ENCODE results near the gene PPM1A.

Gene PPM1A

DNA sequence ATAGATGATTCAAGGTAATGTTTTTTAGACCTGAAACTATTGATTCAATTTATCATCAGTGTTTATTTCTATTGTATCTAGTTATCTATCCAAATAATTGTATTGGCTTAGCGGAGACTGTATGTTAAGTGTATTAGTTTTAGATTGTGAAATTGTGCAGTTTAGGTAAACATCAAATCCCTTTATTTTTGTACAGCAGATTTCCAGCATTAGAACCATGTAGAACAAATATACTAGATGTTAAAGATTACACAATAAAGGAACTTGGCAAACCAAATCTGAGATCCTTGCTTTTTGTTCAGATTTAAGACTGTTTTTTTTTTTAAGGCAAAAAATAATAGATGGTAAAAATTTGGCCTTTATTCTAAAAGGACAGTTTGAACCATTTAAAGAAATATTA, 39.3 kb downstream of the PPM1A start:
- no peaks in the 10 kb centered on the region for H3K36me3 ChIP-seq (ENCODE audit: control insufficient read depth, insufficient read depth, low read length)
- no peak overlapping the region for H3K27ac ChIP-seq
- TF ChIP-seq, protein P1, sequence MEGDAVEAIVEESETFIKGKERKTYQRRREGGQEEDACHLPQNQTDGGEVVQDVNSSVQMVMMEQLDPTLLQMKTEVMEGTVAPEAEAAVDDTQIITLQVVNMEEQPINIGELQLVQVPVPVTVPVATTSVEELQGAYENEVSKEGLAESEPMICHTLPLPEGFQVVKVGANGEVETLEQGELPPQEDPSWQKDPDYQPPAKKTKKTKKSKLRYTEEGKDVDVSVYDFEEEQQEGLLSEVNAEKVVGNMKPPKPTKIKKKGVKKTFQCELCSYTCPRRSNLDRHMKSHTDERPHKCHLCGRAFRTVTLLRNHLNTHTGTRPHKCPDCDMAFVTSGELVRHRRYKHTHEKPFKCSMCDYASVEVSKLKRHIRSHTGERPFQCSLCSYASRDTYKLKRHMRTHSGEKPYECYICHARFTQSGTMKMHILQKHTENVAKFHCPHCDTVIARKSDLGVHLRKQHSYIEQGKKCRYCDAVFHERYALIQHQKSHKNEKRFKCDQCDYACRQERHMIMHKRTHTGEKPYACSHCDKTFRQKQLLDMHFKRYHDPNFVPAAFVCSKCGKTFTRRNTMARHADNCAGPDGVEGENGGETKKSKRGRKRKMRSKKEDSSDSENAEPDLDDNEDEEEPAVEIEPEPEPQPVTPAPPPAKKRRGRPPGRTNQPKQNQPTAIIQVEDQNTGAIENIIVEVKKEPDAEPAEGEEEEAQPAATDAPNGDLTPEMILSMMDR (IDR thresholded peaks at IDR 0.05): no peak
- H3K79me2 ChIP-seq: peaks cover 2% of the 10 kb centered on the region
- H3K9me3 ChIP-seq (ENCODE audit: control insufficient read depth, low read length): no peaks in the 10 kb centered on the region
- no peak overlapping the region for H3K4me3 ChIP-seq (ENCODE audit: low read depth, low read length)
- H2AFZ ChIP-seq: no peak overlapping the region
- H3K27me3 ChIP-seq (ENCODE audit: control insufficient read depth, insufficient read depth, low read length): no peaks in the 10 kb centered on the region
- H3K9ac ChIP-seq: no peak overlapping the region
- H3K4me1 ChIP-seq: no peaks in the 10 kb centered on the region
- no peak overlapping the region for H3K4me2 ChIP-seq (ENCODE audit: low read length)

DNA sequence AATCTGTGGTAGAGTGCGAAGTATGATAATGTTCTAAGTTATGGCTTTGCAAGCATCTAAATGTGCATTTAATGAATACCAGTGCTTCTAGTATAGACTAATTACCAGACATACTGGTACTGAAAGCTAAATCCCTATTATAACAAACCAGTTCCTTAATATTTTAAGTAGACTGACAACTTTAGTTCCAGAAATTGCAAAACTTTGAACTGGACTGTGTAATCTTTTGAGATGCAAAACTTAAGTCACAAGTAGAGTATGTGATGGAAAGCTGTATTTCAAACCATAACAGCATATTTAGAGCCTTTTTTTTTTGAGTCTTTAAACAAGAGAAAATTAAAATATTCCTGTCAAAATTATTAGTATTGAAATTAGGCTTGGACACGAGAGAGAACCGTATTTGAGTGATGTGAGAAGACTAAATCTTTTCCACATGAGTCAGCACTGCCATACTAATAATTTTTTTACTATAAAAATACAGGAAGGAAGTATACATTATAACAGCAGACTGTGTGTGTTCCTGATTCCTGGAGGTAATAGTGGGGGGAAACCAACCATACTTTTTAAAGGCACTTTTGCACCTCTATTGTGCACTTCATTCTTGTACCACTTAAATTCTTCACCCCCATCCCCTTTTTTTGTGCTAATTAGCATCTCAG, 45.5 kb downstream of the PPM1A start:
- H3K27me3 ChIP-seq (ENCODE audit: control insufficient read depth, insufficient read depth, low read length): no peaks in the 10 kb centered on the region
- H2AFZ ChIP-seq: no peak overlapping the region
- H3K9ac ChIP-seq: no peak overlapping the region
- no peaks in the 10 kb centered on the region for H3K4me1 ChIP-seq
- no peak overlapping the region for H3K4me2 ChIP-seq (ENCODE audit: low read length)
- H3K27ac ChIP-seq: no peak overlapping the region
- H3K79me2 ChIP-seq: no peaks in the 10 kb centered on the region
- H3K4me3 ChIP-seq (ENCODE audit: low read depth, low read length): no peak overlapping the region
- TF ChIP-seq, protein P1 (IDR thresholded peaks at IDR 0.05): no peak
- H3K9me3 ChIP-seq (ENCODE audit: control insufficient read depth, low read length): no peaks in the 10 kb centered on the region
- no peaks in the 10 kb centered on the region for H3K36me3 ChIP-seq (ENCODE audit: control insufficient read depth, insufficient read depth, low read length)

DNA sequence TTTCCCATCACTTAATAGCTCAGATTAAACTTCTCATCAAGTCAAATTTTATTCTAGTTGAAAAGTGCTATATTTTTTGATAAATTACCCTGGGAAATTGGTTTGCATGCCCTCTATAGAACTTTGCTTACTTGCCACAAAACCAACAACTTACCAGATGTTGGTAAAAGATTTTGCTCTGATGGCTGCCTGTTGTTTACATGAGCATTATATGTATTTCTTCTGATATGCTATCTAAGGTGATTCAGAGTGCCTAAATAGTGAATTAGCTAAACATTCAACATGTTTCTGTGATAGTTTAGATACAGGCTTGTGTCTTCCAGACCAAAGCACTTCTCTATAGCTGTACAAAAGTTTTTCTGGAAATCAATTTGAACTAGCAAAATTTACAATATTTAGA, 51.0 kb downstream of the PPM1A start:
- Histone ChIP-seq H3K9ac (no peak overlapping the region), H3K27ac (no peak overlapping the region), H3K27me3 (ENCODE audit: control insufficient read depth, insufficient read depth, low read length) (no peaks in the 10 kb centered on the region), H2AFZ (no peak overlapping the region), H3K9me3 (ENCODE audit: control insufficient read depth, low read length) (no peaks in the 10 kb centered on the region), H3K79me2 (no peaks in the 10 kb centered on the region), H3K4me2 (ENCODE audit: low read length) (no peak overlapping the region), H3K4me3 (ENCODE audit: low read depth, low read length) (no peak overlapping the region), H3K36me3 (ENCODE audit: control insufficient read depth, insufficient read depth, low read length) (no peaks in the 10 kb centered on the region), H3K4me1 (no peaks in the 10 kb centered on the region)
- TF ChIP-seq, protein P1 (IDR thresholded peaks at IDR 0.05): no peak

DNA sequence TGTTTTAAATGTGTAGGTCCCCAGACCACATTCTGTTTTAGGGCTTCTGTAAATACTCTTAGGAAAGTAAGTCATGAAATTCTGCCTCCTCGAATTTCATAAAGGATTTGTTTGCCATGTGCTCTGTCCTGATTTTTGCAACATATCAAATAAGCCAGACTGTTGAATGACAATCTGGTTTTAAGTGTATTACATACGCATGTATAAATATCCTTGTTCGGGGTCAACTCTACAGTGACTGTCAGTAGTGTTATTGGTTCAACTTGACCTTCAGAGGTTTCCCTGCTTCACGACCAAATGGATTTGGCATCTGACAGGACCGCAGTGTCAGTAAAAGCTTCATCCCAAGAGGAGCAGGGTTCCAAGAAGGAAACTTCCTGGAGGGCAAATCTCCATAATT, 52.7 kb downstream of the PPM1A start:
- Histone ChIP-seq H3K4me1 (no peaks in the 10 kb centered on the region), H3K4me3 (ENCODE audit: low read depth, low read length) (no peak overlapping the region), H3K36me3 (ENCODE audit: control insufficient read depth, insufficient read depth, low read length) (no peaks in the 10 kb centered on the region), H3K9me3 (ENCODE audit: control insufficient read depth, low read length) (no peaks in the 10 kb centered on the region), H2AFZ (no peak overlapping the region), H3K79me2 (no peaks in the 10 kb centered on the region), H3K4me2 (ENCODE audit: low read length) (no peak overlapping the region), H3K27ac (no peak overlapping the region), H3K9ac (no peak overlapping the region), H3K27me3 (ENCODE audit: control insufficient read depth, insufficient read depth, low read length) (no peaks in the 10 kb centered on the region)
- TF ChIP-seq, protein P1 (IDR thresholded peaks at IDR 0.05): no peak

DNA sequence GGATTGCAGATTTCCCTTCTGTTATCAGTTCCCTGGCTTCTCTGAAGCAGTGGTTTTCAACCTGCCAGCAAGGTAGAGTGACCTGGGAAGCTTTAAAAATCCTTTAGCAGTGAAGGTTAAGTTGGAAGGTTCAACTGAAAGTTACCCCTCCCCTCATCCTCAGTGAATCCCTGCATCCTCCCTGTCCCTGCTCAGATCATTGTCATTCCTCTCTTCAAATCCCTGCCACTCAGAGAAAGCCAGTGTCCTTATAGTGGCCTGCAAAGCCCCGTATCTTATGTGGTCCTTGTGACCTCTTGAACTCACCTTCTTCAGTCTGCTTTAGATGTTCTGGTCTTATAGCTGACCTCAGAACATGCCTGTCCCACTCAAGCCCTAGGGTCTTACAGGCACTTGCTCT, 53.6 kb downstream of the PPM1A start:
- Histone ChIP-seq H3K27ac (no peak overlapping the region), H3K4me1 (no peaks in the 10 kb centered on the region)
- TF ChIP-seq, protein P1 (IDR thresholded peaks at IDR 0.05): no peak

More for the DNA sequence above, 53.6 kb downstream of the PPM1A start:
- no peaks in the 10 kb centered on the region for H3K36me3 ChIP-seq (ENCODE audit: control insufficient read depth, insufficient read depth, low read length)
- H3K79me2 ChIP-seq: no peaks in the 10 kb centered on the region
- H3K9me3 ChIP-seq (ENCODE audit: control insufficient read depth, low read length): no peaks in the 10 kb centered on the region
- no peak overlapping the region for H3K9ac ChIP-seq
- H3K27me3 ChIP-seq (ENCODE audit: control insufficient read depth, insufficient read depth, low read length): no peaks in the 10 kb centered on the region
- H2AFZ ChIP-seq: no peak overlapping the region
- no peak overlapping the region for H3K4me2 ChIP-seq (ENCODE audit: low read length)
- no peak overlapping the region for H3K4me3 ChIP-seq (ENCODE audit: low read depth, low read length)
